HG02610 (cell line): ENCODE measurements around the gene SELENOM.

ENCODE experiments used
- ATAC-seq: cut with Tn5 transposase; IDR thresholded peaks from one replicate; pipeline ENCODE4 v1.9.1; 2021; ENCODE audit warnings: mild to moderate bottlenecking, moderate library complexity; ENCODE audit not compliant: unreplicated experiment

SELENOM gene

GRCh38 chr22:31107178-31107893, at the start of gene SELENOM:
SELENOM (minus strand) TSS chr22:31107568; CDS start chr22:31107505, 63 bp downstream.
- ATAC-seq = peak; percentile 87

GRCh38 chr22:31155422-31155821, 48.1 kb upstream of the SELENOM start:
- ATAC-seq = no peak

- ATAC-seq = no peak
Observed at GRCh38 chr22:31154975-31155374, 47.6 kb upstream of the SELENOM start.

GRCh38 chr22:31153357-31153756, 46.0 kb upstream of the SELENOM start:
- ATAC-seq = no peak

GRCh38 chr22:31151872-31152271, 44.5 kb upstream of the SELENOM start:
- no peak for ATAC-seq

- ATAC-seq = no peak
Observed at GRCh38 chr22:31150615-31151014, 43.2 kb upstream of the SELENOM start.

GRCh38 chr22:31148953-31149627, 41.7 kb upstream of the SELENOM start:
- no peak for ATAC-seq

- ATAC-seq = no peak
Observed at GRCh38 chr22:31148488-31148887, 41.1 kb upstream of the SELENOM start.

- ATAC-seq = no peak
Observed at GRCh38 chr22:31144223-31144622, 36.9 kb upstream of the SELENOM start.

- no peak for ATAC-seq
Observed at GRCh38 chr22:31143537-31143936, 36.2 kb upstream of the SELENOM start.

- no peak for ATAC-seq
Observed at GRCh38 chr22:31143038-31143437, 35.7 kb upstream of the SELENOM start.

- ATAC-seq = no peak
Observed at GRCh38 chr22:31142285-31142684, 34.9 kb upstream of the SELENOM start.

- ATAC-seq = no peak
Observed at GRCh38 chr22:31141551-31141950, 34.2 kb upstream of the SELENOM start.

GRCh38 chr22:31140746-31141145, 33.4 kb upstream of the SELENOM start:
- ATAC-seq = no peak

GRCh38 chr22:31139866-31140716, 32.7 kb upstream of the SELENOM start, which contains the start of gene PLA2G3:
PLA2G3 (minus strand) TSS chr22:31140508; CDS start chr22:31140354, 154 bp downstream.
- ATAC-seq = no peak

- no peak for ATAC-seq
Observed at GRCh38 chr22:31139066-31139465, 31.7 kb upstream of the SELENOM start.

GRCh38 chr22:31138126-31138525, 30.8 kb upstream of the SELENOM start:
- no peak for ATAC-seq

- no peak for ATAC-seq
Observed at GRCh38 chr22:31137721-31138120, 30.4 kb upstream of the SELENOM start.

- ATAC-seq = no peak
Observed at GRCh38 chr22:31136711-31137110, 29.3 kb upstream of the SELENOM start.

- no peak for ATAC-seq
Observed at GRCh38 chr22:31136155-31136554, 28.8 kb upstream of the SELENOM start.

- ATAC-seq = no peak
Observed at GRCh38 chr22:31135706-31136105, 28.3 kb upstream of the SELENOM start.
